HepG2 (cell line): Measurements from ENCODE around the gene INHBC. TPM values are rescaled to one million over a fixed set of nuclear protein-coding genes. Genes with fewer than 3 reads are reported as not detected.

Source experiments
- CERS6 ChIP-seq: sonication (generic); formaldehyde crosslinking; IDR thresholded peaks from 2 replicates; pipeline ENCODE4 v1.5.0; 2020; ENCODE audit warnings: missing genetic modification reagents
- FOSL1 ChIP-seq: sonication (generic); formaldehyde crosslinking; IDR thresholded peaks from 2 replicates; pipeline ENCODE4 v1.9.0; 2021; ENCODE audit warnings: missing genetic modification reagents, borderline replicate concordance
- KDM4B ChIP-seq: sonication (generic); formaldehyde crosslinking; IDR thresholded peaks from 2 replicates; pipeline ENCODE4 v1.4.0; 2020; ENCODE audit warnings: missing genetic modification reagents
- KLF15 ChIP-seq: sonication (generic); formaldehyde crosslinking; IDR thresholded peaks from 2 replicates; pipeline ENCODE4 v1.8.1; 2023; ENCODE audit warnings: borderline replicate concordance, mild to moderate bottlenecking, inconsistent platforms, missing genetic modification reagents, mixed read lengths
- POLR2A ChIP-seq, 2 experiments: IDR thresholded peaks; 2 replicates each; pipeline ENCODE4 v1.6.1; 2011; ENCODE audit warnings: low read depth in 2 of 2, low read length in 2 of 2, mild to moderate bottlenecking in 1 of 2, moderate library complexity in 1 of 2; ENCODE audit not compliant: insufficient read depth in 1 of 2
- PRDM4 ChIP-seq: sonication (generic); formaldehyde crosslinking; IDR thresholded peaks from 2 replicates; pipeline ENCODE4 v1.9.0; 2021; ENCODE audit warnings: missing genetic modification reagents, borderline replicate concordance
- THAP11 ChIP-seq: IDR thresholded peaks from 2 replicates; pipeline ENCODE4 v1.6.1; 2016; ENCODE audit warnings: missing biosample characterization, missing genetic modification reagents
- ZNF619 ChIP-seq: sonication (generic); formaldehyde crosslinking; IDR thresholded peaks from 2 replicates; pipeline ENCODE4 v1.4.0; 2020; ENCODE audit warnings: mild to moderate bottlenecking, missing genetic modification reagents
- ZNF790 ChIP-seq: sonication (generic); formaldehyde crosslinking; IDR thresholded peaks from 2 replicates; pipeline ENCODE4 v1.8.0; 2022; ENCODE audit warnings: missing genetic modification reagents, mild to moderate bottlenecking, borderline replicate concordance
- polyA plus RNA-seq, 8 experiments: library from polyadenylated mRNA; depleted of rRNA in 3 of 8; stranded (reverse) in 7 of 8; unstranded in 1 of 8; fragments of >200 nt; fragmentation: Illumina TruSeq in 4 of 8; extraction: Trizol in 4 of 8; gene quantifications; 2 replicates each; pipeline versions ENCODE4 v1.2.1 to v1.2.3, GENCODE V29; 2011 to 2016; ENCODE audit warnings: low read depth in 4 of 8, missing spikeins in 1 of 8, mixed read lengths in 1 of 8; ENCODE audit not compliant: insufficient read depth in 1 of 8
- total RNA-seq, 5 experiments: library from RNA; depleted of rRNA; stranded (reverse); fragments of >200 nt; fragmentation: Illumina TruSeq; extraction: Trizol; gene quantifications; 2 replicates each; pipeline ENCODE4 v1.2.3, GENCODE V29; 2016; ENCODE audit warnings: low read depth in 1 of 5
- TF ChIP-seq, protein P1 (sequence below): sonication (generic); formaldehyde crosslinking; IDR thresholded peaks from 2 replicates; pipeline ENCODE4 v1.5.0; 2020; ENCODE audit warnings: mild to moderate bottlenecking, missing genetic modification reagents, moderate library complexity
- TF ChIP-seq, protein P2 (sequence below), 2 experiments: sonication (generic) in 1 of 2; formaldehyde crosslinking in 1 of 2; IDR thresholded peaks; 2 replicates each; pipeline versions ENCODE4 v1.6.1 to v1.9.0; 2014 to 2022; ENCODE audit warnings: antibody characterized with exemption in 1 of 2, borderline replicate concordance in 1 of 2, inconsistent platforms in 1 of 2, low read depth in 1 of 2, missing genetic modification reagents in 1 of 2
- TF ChIP-seq, protein P3 (sequence below): sonication (generic); formaldehyde crosslinking; IDR thresholded peaks from 2 replicates; pipeline ENCODE4 v1.4.0; 2020; ENCODE audit warnings: missing genetic modification reagents
- TF ChIP-seq, protein P4 (sequence below): sonication (generic); formaldehyde crosslinking; IDR thresholded peaks from 2 replicates; pipeline ENCODE4 v1.8.0; 2022; ENCODE audit warnings: missing genetic modification reagents, low read depth, mild to moderate bottlenecking, borderline replicate concordance

INHBC gene
- total and polyA plus RNA-seq, 2 of the 13 experiments (the other 11 are each of a cell fraction or from before 2014, with no cell fraction given) = 1.8 to 13.8 TPM

- TF ChIP-seq, protein P1, sequence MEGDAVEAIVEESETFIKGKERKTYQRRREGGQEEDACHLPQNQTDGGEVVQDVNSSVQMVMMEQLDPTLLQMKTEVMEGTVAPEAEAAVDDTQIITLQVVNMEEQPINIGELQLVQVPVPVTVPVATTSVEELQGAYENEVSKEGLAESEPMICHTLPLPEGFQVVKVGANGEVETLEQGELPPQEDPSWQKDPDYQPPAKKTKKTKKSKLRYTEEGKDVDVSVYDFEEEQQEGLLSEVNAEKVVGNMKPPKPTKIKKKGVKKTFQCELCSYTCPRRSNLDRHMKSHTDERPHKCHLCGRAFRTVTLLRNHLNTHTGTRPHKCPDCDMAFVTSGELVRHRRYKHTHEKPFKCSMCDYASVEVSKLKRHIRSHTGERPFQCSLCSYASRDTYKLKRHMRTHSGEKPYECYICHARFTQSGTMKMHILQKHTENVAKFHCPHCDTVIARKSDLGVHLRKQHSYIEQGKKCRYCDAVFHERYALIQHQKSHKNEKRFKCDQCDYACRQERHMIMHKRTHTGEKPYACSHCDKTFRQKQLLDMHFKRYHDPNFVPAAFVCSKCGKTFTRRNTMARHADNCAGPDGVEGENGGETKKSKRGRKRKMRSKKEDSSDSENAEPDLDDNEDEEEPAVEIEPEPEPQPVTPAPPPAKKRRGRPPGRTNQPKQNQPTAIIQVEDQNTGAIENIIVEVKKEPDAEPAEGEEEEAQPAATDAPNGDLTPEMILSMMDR (CRISPR knock-in tag) = peak; percentile 23
- TF ChIP-seq, protein P2, sequence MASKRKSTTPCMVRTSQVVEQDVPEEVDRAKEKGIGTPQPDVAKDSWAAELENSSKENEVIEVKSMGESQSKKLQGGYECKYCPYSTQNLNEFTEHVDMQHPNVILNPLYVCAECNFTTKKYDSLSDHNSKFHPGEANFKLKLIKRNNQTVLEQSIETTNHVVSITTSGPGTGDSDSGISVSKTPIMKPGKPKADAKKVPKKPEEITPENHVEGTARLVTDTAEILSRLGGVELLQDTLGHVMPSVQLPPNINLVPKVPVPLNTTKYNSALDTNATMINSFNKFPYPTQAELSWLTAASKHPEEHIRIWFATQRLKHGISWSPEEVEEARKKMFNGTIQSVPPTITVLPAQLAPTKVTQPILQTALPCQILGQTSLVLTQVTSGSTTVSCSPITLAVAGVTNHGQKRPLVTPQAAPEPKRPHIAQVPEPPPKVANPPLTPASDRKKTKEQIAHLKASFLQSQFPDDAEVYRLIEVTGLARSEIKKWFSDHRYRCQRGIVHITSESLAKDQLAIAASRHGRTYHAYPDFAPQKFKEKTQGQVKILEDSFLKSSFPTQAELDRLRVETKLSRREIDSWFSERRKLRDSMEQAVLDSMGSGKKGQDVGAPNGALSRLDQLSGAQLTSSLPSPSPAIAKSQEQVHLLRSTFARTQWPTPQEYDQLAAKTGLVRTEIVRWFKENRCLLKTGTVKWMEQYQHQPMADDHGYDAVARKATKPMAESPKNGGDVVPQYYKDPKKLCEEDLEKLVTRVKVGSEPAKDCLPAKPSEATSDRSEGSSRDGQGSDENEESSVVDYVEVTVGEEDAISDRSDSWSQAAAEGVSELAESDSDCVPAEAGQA (IDR thresholded peaks at IDR 0.05; ENCODE audit: low read depth) = peak; percentile 7; the same call in 1 of the 2 replicates
- TF ChIP-seq, protein P2 (CRISPR knock-in tag; IDR thresholded peaks at IDR 0.05; ENCODE audit: borderline replicate concordance) = no peak
- TF ChIP-seq CERS6 (no peak), ZNF619 (CRISPR knock-in tag) (peak; percentile 63), POLR2A (IDR thresholded peaks at IDR 0.05; ENCODE audit: insufficient read depth in 1 of 2, low read depth in 2 of 2, low read length in 2 of 2) (peak in 1 of 2 experiments; percentile 58; a peak in 2 of 4 replicates), KLF15 (no peak), ZNF790 (CRISPR knock-in tag) (no peak), KDM4B (CRISPR knock-in tag) (peak; percentile 79; the same call in 1 of the 2 replicates), FOSL1 (no peak), PRDM4 (no peak), THAP11 (CRISPR knock-in tag) (peak; percentile 82)
- TF ChIP-seq, protein P3, sequence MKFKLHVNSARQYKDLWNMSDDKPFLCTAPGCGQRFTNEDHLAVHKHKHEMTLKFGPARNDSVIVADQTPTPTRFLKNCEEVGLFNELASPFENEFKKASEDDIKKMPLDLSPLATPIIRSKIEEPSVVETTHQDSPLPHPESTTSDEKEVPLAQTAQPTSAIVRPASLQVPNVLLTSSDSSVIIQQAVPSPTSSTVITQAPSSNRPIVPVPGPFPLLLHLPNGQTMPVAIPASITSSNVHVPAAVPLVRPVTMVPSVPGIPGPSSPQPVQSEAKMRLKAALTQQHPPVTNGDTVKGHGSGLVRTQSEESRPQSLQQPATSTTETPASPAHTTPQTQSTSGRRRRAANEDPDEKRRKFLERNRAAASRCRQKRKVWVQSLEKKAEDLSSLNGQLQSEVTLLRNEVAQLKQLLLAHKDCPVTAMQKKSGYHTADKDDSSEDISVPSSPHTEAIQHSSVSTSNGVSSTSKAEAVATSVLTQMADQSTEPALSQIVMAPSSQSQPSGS = peak; percentile 86
- TF ChIP-seq, protein P4, sequence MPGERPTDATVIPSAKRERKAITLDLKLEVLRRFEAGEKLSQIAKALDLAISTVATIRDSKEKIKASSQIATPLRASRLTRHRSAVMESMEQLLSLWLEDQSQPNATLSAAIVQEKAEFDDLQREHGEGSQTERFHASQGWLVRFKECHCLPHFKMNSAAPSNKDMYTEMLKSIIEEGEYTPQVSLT (CRISPR knock-in tag) = no peak
Measured at GRCh38 chr12:57454566-57455373, 20.2 kb downstream of the INHBC start, which contains the start of gene INHBE (continued).
